Gastrocnemius medialis (tissue), 4 donors: ENCODE results near the gene CT45A8.
"Not testable (repeated sequence)": the region's sequence is repeated elsewhere in the genome, so short reads cannot be mapped to it uniquely, and the experiment has no call there.

Experiments used
- POLR2A ChIP-seq, 2 donors: fragments of 450-650 bp; IDR thresholded peaks; one replicate each; pipeline ENCODE4 v1.6.1; 2017; ENCODE audit warnings: antibody characterized with exemption in 2 of 2, mild to moderate bottlenecking in 2 of 2, moderate library complexity in 2 of 2
- TF ChIP-seq, protein P1 (sequence below), 5 experiments: fragments of 450-650 bp in 3 of 5; fragments of 200-600 bp in 2 of 5; sonication (generic) in 2 of 5; IDR thresholded peaks in 4 of 5; conservative IDR thresholded peaks in 1 of 5; 1 replicate in 4 of 5; 2 replicates in 1 of 5; pipeline ENCODE4 v1.5.1; 2016 to 2019; ENCODE audit warnings: antibody characterized with exemption in 5 of 5, mild to moderate bottlenecking in 3 of 5, moderate library complexity in 3 of 5

DNA sequence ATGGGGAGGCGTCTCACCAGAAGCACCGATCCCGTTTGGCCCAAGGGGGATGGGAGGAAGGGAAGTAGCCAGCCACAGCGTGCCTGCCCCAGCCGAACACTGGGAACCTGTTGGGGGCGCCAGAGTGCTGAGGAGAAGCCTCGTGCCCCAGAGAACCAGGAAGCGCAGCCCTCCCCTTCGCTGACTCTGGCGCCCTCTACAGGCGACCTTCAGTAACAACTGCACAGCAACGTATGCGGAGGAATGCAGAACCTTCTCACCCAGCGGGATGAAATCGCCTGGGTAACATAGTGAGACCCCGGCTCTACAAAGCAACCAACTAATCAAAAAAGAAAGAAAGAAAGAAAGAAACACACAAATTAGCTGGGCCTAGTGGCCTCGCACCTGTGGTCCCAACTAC is 34.4 kb downstream of the CT45A8 start, which contains the start of gene CT45A2:
- TF ChIP-seq, protein P1, sequence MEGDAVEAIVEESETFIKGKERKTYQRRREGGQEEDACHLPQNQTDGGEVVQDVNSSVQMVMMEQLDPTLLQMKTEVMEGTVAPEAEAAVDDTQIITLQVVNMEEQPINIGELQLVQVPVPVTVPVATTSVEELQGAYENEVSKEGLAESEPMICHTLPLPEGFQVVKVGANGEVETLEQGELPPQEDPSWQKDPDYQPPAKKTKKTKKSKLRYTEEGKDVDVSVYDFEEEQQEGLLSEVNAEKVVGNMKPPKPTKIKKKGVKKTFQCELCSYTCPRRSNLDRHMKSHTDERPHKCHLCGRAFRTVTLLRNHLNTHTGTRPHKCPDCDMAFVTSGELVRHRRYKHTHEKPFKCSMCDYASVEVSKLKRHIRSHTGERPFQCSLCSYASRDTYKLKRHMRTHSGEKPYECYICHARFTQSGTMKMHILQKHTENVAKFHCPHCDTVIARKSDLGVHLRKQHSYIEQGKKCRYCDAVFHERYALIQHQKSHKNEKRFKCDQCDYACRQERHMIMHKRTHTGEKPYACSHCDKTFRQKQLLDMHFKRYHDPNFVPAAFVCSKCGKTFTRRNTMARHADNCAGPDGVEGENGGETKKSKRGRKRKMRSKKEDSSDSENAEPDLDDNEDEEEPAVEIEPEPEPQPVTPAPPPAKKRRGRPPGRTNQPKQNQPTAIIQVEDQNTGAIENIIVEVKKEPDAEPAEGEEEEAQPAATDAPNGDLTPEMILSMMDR (IDR thresholded peaks at IDR 0.05 in 4 of 5, conservative IDR thresholded peaks at IDR 0.05 in 1 of 5): not testable (repeated sequence)
- not testable (repeated sequence) for TF ChIP-seq POLR2A (IDR thresholded peaks at IDR 0.05)
